Measurements from ENCODE around the gene EMILIN1. TPM values are rescaled to one million over a fixed set of nuclear protein-coding genes. Genes with fewer than 3 reads are reported as not detected.
A peak's percentile ranks its signal among the peaks of the same experiment; 100 is the strongest.

The EMILIN1 gene
- total and polyA plus RNA-seq, 2 experiments from 2014 or later, result 3.2 to 15.4 TPM

- Histone ChIP-seq H3F3A (replicated peaks; ENCODE audit: low read depth) (no peaks in the 10 kb centered on the region), H3K4me2 (no peak overlapping the region), H3K79me2 (replicated peaks; ENCODE audit: insufficient read depth) (peaks cover 7% of the 10 kb centered on the region), H3K9me2 (ENCODE audit: insufficient read depth) (no peaks in the 10 kb centered on the region), H3K27me3 (ENCODE audit: insufficient read depth) (no peaks in the 10 kb centered on the region), H3K27ac (ENCODE audit: low read depth) (no peak overlapping the region), H4K20me1 (replicated peaks; ENCODE audit: insufficient read depth) (no peaks in the 10 kb centered on the region), H3K4me1 (ENCODE audit: insufficient read depth) (no peaks in the 10 kb centered on the region), H3K4me3 (no peak overlapping the region), H3K36me3 (ENCODE audit: insufficient read depth) (peaks cover 17% of the 10 kb centered on the region; the same call in 1 of the 2 replicates), H2AFZ (no peak overlapping the region)
- Mint-ChIP-seq H3K36me3 (ENCODE audit: low read depth) (peaks cover 55% of the 10 kb centered on the region), H3K4me3 (no peak overlapping the region), H3K9me3 (no peaks in the 10 kb centered on the region), H3K27me3 (ENCODE audit: insufficient read depth, low read depth, poor library complexity) (peaks cover 4% of the 10 kb centered on the region), H3K27ac (no peak overlapping the region), H3K4me1 (peaks cover 5% of the 10 kb centered on the region)
- ATAC-seq, result no peak
- no peak for DNase-seq (ENCODE audit: low spot score)
- TF ChIP-seq JUNB (IDR thresholded peaks at IDR 0.05; ENCODE audit: unreplicated experiment) (no peak), CREB1 (CRISPR knock-in tag; IDR thresholded peaks at IDR 0.05; ENCODE audit: low read depth) (no peak), POLR2AphosphoS5 (IDR thresholded peaks at IDR 0.05; ENCODE audit: low read depth) (no peak), EZH2phosphoT487 (IDR thresholded peaks at IDR 0.05; ENCODE audit: unreplicated experiment) (no peak), ZNF462 (CRISPR knock-in tag; IDR thresholded peaks at IDR 0.05) (no peak)
These were observed 39.6 kb upstream of the EMILIN1 start for GRCh38 chr2:27038631-27039339.

GRCh38 chr2:27039426-27039825, 39.0 kb upstream of the EMILIN1 start:
- Histone ChIP-seq H4K20me1 (replicated peaks; ENCODE audit: insufficient read depth) (no peaks in the 10 kb centered on the region), H3K4me3 (no peak overlapping the region), H3K27me3 (ENCODE audit: insufficient read depth) (no peaks in the 10 kb centered on the region), H3K36me3 (ENCODE audit: insufficient read depth) (peaks cover 17% of the 10 kb centered on the region; the same call in 1 of the 2 replicates), H3K79me2 (replicated peaks; ENCODE audit: insufficient read depth) (peaks cover under 1% of the 10 kb centered on the region; the same call in 1 of the 2 replicates), H3K27ac (ENCODE audit: low read depth) (no peak overlapping the region), H3K4me2 (no peak overlapping the region), H3K4me1 (ENCODE audit: insufficient read depth) (no peaks in the 10 kb centered on the region), H2AFZ (no peak overlapping the region), H3F3A (replicated peaks; ENCODE audit: low read depth) (no peaks in the 10 kb centered on the region), H3K9me2 (ENCODE audit: insufficient read depth) (no peaks in the 10 kb centered on the region)
- H3K27me3 Mint-ChIP-seq (ENCODE audit: insufficient read depth, low read depth, poor library complexity), result peaks cover 4% of the 10 kb centered on the region
- peak; percentile 43 for ATAC-seq
- H3K36me3 Mint-ChIP-seq (ENCODE audit: low read depth), result peaks cover 55% of the 10 kb centered on the region
- no peak for DNase-seq (ENCODE audit: low spot score)
- H3K27ac Mint-ChIP-seq, result no peak overlapping the region
- H3K9me3 Mint-ChIP-seq, result no peaks in the 10 kb centered on the region
- no peaks in the 10 kb centered on the region for H3K4me1 Mint-ChIP-seq
- no peak overlapping the region for H3K4me3 Mint-ChIP-seq
- TF ChIP-seq CTCF (conservative IDR thresholded peaks at IDR 0.05; ENCODE audit: low read depth in 2 of 2) (no peak), ETS1 (IDR thresholded peaks at IDR 0.05) (no peak), ZNF331 (CRISPR knock-in tag; IDR thresholded peaks at IDR 0.05; ENCODE audit: low read depth) (no peak), NANOG (IDR thresholded peaks at IDR 0.05; ENCODE audit: borderline replicate concordance) (no peak), STAT1 (IDR thresholded peaks at IDR 0.05; ENCODE audit: unreplicated experiment) (no peak), EZH2 (IDR thresholded peaks at IDR 0.05; ENCODE audit: low read depth, unreplicated experiment) (no peak), POLR2AphosphoS5 (IDR thresholded peaks at IDR 0.05; ENCODE audit: low read depth) (no peak), EZH2phosphoT487 (IDR thresholded peaks at IDR 0.05; ENCODE audit: unreplicated experiment) (no peak), CREB1 (CRISPR knock-in tag; IDR thresholded peaks at IDR 0.05; ENCODE audit: low read depth) (no peak)

Measured in GM23338 (cell line).